GM21786 (cell line): ENCODE data around the gene RSPO3.

Experiments
- ATAC-seq: cut with Tn5 transposase; IDR thresholded peaks from one replicate; pipeline ENCODE4 v1.9.1; 2021; ENCODE audit not compliant: unreplicated experiment

The RSPO3 gene

DNA sequence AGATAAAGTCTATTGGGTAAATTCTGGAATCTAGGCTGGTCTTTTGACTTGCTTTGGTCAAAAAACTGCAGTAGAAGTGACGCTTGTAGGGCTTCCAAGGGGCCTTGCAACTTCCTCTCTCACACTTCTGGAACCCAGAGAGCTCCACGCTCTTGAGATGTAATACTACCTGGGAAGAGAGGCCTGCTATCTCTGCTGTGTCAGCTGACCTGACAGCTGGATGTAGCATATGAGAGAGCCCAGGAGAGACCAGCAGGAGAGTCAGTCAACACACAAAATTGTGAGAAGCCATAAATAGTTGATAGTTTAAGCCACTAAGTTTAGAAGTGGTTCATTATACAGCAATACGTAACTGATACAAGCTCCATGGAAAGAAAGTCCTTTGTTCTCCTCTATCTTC lies 7.8 kb upstream of the RSPO3 start:
- no peak for ATAC-seq

DNA sequence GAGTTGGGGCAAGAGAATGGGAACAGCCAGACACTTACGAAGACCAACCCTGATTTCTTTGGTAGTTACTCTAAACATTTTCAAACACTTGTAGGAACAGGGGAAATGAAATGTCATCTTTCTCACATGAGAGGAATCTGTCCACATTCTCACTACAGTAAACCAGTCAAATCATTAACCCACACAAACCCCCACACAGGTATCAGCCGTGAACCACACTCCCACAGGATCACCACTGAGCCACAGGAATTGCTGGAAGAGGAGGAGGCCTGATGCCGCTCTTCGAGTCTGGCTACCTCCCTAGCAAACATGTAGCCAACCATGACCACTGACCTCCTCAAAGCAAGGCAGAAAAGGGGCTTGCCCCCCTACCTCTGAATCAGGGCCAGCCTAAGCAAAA lies 6.9 kb upstream of the RSPO3 start:
- no peak for ATAC-seq

DNA sequence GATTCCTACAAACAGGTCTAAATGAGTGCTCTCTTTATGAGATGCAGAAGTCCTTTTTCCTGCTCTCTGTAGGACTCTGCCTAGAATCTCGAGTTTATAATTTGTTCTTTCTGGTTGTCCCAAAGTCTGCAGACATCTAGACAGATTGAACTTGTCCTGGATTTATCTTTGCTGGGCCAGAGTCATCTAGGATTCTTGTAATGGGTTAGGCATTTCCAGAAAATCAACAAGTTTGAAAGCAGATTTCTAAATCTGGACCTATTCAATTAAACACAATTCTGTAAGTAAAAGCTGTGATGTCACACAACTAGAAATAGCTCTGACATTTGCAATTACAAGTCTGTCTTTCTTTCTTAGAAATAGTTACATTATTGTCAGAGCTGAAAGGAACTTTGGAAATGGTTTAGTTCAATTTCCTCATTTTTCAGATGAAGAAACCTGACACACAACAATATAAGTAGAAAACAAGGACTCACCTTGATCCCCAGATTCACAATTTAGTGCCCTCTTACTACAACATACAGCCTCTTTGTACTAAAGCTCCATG lies 4.2 kb upstream of the RSPO3 start:
- no peak for ATAC-seq

DNA sequence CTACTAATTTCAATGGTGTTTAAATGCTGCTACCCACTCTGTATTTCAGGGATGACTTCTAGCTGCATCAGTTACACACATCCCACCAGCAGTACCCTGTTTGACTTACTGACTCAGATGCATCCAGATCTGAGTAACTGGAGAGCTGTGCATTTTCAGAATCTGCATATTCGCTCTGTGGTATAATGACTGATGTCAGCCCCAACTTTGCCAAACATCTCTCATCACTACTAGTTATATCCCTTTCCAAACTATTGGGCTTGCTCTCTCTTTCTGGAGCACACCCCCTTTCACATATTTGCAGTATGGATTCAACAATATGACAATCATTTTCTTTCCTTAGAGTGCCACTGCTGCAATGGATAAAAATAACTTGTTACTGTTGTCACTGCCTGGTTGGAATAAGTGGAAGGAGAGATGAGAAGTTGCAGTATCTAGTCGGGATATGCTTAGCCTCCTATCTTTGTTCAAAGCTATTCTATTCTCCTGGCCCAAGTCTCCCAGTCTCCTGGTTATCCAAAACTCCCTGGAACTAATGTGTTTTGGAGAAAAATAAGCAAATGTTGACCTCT lies 3.3 kb upstream of the RSPO3 start:
- ATAC-seq = no peak

- ATAC-seq = no peak
These were observed 2.7 kb upstream of the RSPO3 start for GRCh38 chr6:127115746-127116145.

DNA sequence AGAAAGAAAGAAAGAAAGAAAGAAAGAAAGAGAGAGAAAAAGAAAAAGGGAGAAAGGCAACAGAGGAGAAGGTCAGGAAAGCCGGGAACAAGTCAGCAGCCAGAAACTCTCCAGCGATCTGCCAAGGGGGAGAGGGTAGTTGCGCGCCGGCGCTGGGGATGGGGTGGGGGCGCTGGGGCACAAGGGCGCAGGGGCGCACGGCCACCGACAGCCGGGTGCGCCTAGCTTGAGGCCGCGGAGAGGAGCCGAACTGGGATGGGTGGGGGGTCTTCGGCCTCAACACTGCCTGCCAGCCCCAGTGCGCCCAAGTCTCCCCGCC lies 533 bp upstream of the RSPO3 start:
- ATAC-seq = no peak

- ATAC-seq = no peak
These were observed 891 bp downstream of the RSPO3 start for GRCh38 chr6:127119102-127120022.

- ATAC-seq = no peak
These were observed 1.7 kb downstream of the RSPO3 start for GRCh38 chr6:127120023-127120786.

DNA sequence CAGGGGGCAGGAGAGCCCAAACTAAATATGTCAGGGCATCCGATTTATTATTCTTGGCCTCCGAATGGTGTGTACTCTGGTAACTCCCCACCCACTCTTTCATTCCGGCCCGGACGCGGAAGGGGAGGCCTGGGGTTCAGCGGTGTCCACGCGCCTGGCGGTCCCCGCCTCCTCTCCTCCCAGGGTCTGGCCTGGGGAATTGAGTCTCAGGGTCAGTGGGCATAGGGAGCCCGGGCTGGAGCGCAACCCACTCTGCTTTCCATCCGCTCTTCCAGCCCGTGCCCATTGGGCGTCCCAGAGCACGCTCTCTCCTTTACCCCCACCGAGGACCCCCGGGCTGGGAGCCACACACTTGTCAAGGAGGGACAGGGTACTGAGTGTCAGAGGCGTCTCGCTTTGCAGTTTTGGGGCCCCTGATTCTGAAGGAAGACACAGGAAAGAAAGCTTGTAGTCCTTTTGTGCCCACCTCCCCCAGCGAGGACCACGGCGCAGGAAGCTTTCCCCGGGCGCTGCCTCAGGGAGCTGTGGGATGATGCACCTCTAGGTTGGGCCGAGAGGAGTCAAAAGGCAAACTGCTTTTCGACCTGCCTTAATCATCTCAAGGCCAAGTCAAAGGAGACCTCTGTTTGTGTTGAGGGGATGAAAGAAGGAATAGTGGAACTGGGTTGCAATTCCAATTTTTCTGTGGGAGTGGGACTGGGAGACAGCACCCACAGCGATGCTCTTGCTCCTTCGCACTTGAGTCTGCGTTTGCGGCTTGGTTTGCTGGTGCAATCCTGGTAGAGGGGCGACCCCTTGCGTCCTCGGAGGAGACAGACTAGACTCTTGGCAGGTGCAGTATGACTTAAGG lies 2.5 kb downstream of the RSPO3 start:
- ATAC-seq = peak; percentile 85

- ATAC-seq = no peak
These were observed 3.1 kb downstream of the RSPO3 start for GRCh38 chr6:127121637-127121960.

- ATAC-seq = no peak
These were observed 5.7 kb downstream of the RSPO3 start for GRCh38 chr6:127124172-127124571.

DNA sequence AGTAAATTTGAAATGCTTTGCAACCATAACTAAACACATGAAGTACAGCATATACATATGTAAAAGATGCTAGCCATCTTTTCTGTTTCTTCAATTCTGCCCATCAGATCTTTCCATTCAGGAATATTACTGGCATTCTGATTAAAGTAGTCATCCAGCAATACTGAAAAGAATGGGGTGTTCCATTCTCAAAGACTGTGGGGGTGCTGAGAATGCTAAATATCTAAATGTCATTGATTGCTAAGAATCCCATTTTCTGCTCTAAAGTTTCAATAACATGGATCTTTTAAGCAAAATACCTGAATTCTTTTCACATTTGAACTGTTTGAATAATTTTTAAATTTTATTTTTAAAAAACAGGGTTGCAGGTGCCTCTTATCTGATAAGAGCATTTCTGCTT lies 6.2 kb downstream of the RSPO3 start:
- ATAC-seq = no peak

GRCh38 chr6:127128066-127128465 lies 9.6 kb downstream of the RSPO3 start:
- ATAC-seq = no peak

GRCh38 chr6:127129251-127129650 lies 10.8 kb downstream of the RSPO3 start:
- no peak for ATAC-seq

DNA sequence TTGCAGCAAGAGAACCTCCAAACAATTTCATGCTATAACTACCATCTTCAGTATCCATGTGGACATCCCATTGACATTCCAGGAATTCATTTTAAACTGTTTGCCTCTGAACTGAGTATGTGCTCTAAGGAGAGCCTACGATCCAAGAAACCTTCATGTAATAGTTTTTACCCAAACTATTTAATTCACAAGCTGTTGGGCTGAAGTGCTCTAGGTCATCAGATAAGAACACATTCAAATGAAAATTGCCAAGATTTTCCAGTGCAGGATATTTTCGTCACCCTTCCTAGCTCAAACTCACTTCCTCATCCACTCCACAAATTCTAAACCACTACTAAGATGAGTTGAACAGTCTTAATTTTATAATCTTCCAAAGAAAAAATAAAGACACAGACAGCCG lies 12.8 kb downstream of the RSPO3 start:
- no peak for ATAC-seq

GRCh38 chr6:127131772-127132376 lies 13.4 kb downstream of the RSPO3 start:
- no peak for ATAC-seq

GRCh38 chr6:127134136-127134535 lies 15.7 kb downstream of the RSPO3 start:
- no peak for ATAC-seq

DNA sequence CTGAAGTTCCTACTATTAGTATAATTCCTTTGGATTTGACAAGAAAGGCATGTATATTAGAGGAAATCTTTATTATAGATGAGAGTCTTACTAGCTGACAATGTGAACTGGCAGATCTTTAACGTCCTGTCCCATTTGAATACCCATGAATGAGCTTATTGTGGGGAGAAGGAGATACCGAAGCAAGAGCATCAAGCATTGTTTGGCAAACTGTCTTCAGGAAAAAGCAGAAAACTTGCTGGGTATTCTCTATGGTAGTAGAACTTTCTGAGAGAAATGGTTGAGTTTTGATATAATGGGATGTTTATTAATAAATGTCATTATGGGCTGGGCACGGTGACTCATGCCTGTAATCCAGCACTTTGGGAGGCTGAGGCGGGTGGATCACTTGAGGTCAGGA lies 18.3 kb downstream of the RSPO3 start:
- no peak for ATAC-seq

- no peak for ATAC-seq
These were observed 28.5 kb downstream of the RSPO3 start for GRCh38 chr6:127146932-127147331.

DNA sequence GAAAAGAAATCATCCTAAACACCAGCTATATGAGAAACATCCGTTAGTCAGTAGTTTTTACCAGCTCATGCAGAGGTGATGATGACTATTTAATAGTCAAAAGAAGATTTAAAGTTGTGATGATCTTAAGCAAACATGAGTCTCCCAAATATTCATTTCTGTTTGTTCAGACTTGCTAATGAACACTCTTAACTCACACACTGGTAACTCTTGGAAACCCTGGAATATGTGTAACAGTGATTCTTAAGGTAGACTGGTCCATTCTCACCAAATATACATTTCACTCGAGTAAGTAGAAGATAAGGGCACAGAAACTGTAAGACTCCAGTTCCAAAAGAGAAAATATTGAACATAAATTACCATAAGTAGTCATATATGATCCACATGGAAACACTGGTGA lies 29.1 kb downstream of the RSPO3 start:
- no peak for ATAC-seq

GRCh38 chr6:127148511-127148910 lies 30.0 kb downstream of the RSPO3 start:
- ATAC-seq = no peak
